Measurements from ENCODE around the gene FKRP.
"Not testable (repeated sequence)": the region's sequence is repeated elsewhere in the genome, so short reads cannot be mapped to it uniquely, and the experiment has no call there.

Gene FKRP
- total RNA-seq = 17.8 reads per million in 2 donors

GRCh38 chr19:46745521-46746280, at the start of gene FKRP:
TSS of gene FKRP (plus strand) at chr19:46746057. CDS start at chr19:46755451, 9,394 bp downstream.
- DNase-seq = peak in 2 of 5 experiments; percentile 19 to 37

- no peak for DNase-seq
Measured at GRCh38 chr19:46696866-46697203, 49.0 kb upstream of the FKRP start.

GRCh38 chr19:46697204-46697960, 48.5 kb upstream of the FKRP start:
- no peak for DNase-seq

GRCh38 chr19:46698395-46699321, 47.2 kb upstream of the FKRP start:
- DNase-seq = no peak

GRCh38 chr19:46700704-46701103, 45.2 kb upstream of the FKRP start:
- no peak for DNase-seq

- peak; percentile 61 to 92 (median 77) for DNase-seq
Measured at GRCh38 chr19:46704379-46705076, 41.3 kb upstream of the FKRP start.

- no peak for DNase-seq
Measured at GRCh38 chr19:46710687-46711086, 35.2 kb upstream of the FKRP start.

- DNase-seq = not testable (repeated sequence)
Measured at GRCh38 chr19:46712768-46713338, 33.0 kb upstream of the FKRP start.

GRCh38 chr19:46713781-46714443, 31.9 kb upstream of the FKRP start:
- DNase-seq = peak; percentile 51 to 79 (median 71)

- peak in 2 of 5 experiments; percentile 37 to 76 for DNase-seq
Measured at GRCh38 chr19:46714444-46715106, 31.3 kb upstream of the FKRP start.

GRCh38 chr19:46715620-46715974, 30.3 kb upstream of the FKRP start:
- DNase-seq = no peak

- DNase-seq = peak in 1 of 5 experiments; percentile 21
Measured at GRCh38 chr19:46715975-46716671, 29.7 kb upstream of the FKRP start.

GRCh38 chr19:46716672-46717033, 29.2 kb upstream of the FKRP start:
- DNase-seq = no peak

GRCh38 chr19:46717034-46717715, 28.7 kb upstream of the FKRP start, which contains the start of gene PRKD2:
TSS of gene PRKD2 (minus strand) at chr19:46717114. CDS start at chr19:46716370, 744 bp downstream.
- peak; percentile 67 to 88 (median 83) for DNase-seq

- no peak for DNase-seq
Measured at GRCh38 chr19:46717716-46718143, 28.1 kb upstream of the FKRP start.

- DNase-seq = peak; percentile 24 to 86 (median 66)
Measured at GRCh38 chr19:46718157-46718933, 27.5 kb upstream of the FKRP start.

- no peak for DNase-seq
Measured at GRCh38 chr19:46718934-46719622, 26.8 kb upstream of the FKRP start.

Measured in T-helper 2 cell (primary cell).